Gastroesophageal sphincter (tissue), 3 donors: ENCODE results near the gene SYK.
"Not testable (repeated sequence)": the region's sequence is repeated elsewhere in the genome, so short reads cannot be mapped to it uniquely, and the experiment has no call there.

Experiments used
- EP300 ChIP-seq: sonication (generic); formaldehyde crosslinking; IDR thresholded peaks from one replicate; pipeline ENCODE4 v1.6.1; 2017; ENCODE audit warnings: antibody characterized with exemption, mild to moderate bottlenecking
- POLR2A ChIP-seq, 2 donors: fragments of 450-650 bp; IDR thresholded peaks; one replicate each; pipeline ENCODE4 v1.6.1; 2017; ENCODE audit warnings: antibody characterized with exemption in 2 of 2, mild to moderate bottlenecking in 2 of 2, moderate library complexity in 1 of 2
- POLR2AphosphoS5 ChIP-seq: sonication (generic); formaldehyde crosslinking; IDR thresholded peaks from one replicate; pipeline ENCODE4 v1.6.1; 2017; ENCODE audit warnings: antibody characterized with exemption
- TF ChIP-seq, protein P1 (sequence below), 4 experiments: fragments of 200-600 bp in 2 of 4; fragments of 450-650 bp in 2 of 4; sonication (generic) in 1 of 4; IDR thresholded peaks; one replicate each; pipeline ENCODE4 v1.5.1; 2017 to 2019; ENCODE audit warnings: antibody characterized with exemption in 4 of 4, mild to moderate bottlenecking in 2 of 4, moderate library complexity in 2 of 4

DNA sequence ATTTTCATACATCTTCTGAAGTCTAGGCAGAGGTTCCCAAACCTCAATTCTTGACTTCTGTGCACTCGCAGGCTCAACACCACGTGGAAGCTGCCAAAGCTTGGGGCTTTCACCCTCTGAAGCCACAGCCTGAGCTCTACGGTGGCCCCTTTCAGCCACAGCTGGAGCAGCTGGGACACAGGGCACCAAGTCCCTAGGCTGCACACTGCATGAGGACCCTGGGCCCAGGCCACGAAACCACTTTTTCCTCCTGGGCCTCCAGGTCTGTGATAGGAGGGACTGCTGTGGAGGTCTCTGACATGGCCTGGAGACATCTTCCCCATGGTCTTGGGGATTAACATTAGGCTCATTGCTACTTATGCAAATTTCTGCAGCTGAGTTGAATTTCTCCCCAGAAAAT, 18.8 kb downstream of the SYK start:
- TF ChIP-seq, protein P1, sequence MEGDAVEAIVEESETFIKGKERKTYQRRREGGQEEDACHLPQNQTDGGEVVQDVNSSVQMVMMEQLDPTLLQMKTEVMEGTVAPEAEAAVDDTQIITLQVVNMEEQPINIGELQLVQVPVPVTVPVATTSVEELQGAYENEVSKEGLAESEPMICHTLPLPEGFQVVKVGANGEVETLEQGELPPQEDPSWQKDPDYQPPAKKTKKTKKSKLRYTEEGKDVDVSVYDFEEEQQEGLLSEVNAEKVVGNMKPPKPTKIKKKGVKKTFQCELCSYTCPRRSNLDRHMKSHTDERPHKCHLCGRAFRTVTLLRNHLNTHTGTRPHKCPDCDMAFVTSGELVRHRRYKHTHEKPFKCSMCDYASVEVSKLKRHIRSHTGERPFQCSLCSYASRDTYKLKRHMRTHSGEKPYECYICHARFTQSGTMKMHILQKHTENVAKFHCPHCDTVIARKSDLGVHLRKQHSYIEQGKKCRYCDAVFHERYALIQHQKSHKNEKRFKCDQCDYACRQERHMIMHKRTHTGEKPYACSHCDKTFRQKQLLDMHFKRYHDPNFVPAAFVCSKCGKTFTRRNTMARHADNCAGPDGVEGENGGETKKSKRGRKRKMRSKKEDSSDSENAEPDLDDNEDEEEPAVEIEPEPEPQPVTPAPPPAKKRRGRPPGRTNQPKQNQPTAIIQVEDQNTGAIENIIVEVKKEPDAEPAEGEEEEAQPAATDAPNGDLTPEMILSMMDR (IDR thresholded peaks at IDR 0.05) = not testable (repeated sequence)
- not testable (repeated sequence) for TF ChIP-seq POLR2A (IDR thresholded peaks at IDR 0.05); POLR2AphosphoS5; EP300
